A549 treated with AZD2906 at 1 μM for 4 hours (cell line): ENCODE results near the gene RAB21. TPM values are rescaled to one million over a fixed set of nuclear protein-coding genes. Genes with fewer than 3 reads are reported as not detected.

Experiments
- total RNA-seq: library from RNA; stranded (reverse); fragments of 200-300 nt; extraction: Qiagen RNA extraction; gene quantifications from 5 replicates; pipeline ENCODE4 v1.2.3, GENCODE V29; 2022

RAB21 gene, protein sequence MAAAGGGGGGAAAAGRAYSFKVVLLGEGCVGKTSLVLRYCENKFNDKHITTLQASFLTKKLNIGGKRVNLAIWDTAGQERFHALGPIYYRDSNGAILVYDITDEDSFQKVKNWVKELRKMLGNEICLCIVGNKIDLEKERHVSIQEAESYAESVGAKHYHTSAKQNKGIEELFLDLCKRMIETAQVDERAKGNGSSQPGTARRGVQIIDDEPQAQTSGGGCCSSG
- total RNA-seq, result 35.7 to 50.4 TPM (median 38.1 TPM) in 5 replicates

DNA sequence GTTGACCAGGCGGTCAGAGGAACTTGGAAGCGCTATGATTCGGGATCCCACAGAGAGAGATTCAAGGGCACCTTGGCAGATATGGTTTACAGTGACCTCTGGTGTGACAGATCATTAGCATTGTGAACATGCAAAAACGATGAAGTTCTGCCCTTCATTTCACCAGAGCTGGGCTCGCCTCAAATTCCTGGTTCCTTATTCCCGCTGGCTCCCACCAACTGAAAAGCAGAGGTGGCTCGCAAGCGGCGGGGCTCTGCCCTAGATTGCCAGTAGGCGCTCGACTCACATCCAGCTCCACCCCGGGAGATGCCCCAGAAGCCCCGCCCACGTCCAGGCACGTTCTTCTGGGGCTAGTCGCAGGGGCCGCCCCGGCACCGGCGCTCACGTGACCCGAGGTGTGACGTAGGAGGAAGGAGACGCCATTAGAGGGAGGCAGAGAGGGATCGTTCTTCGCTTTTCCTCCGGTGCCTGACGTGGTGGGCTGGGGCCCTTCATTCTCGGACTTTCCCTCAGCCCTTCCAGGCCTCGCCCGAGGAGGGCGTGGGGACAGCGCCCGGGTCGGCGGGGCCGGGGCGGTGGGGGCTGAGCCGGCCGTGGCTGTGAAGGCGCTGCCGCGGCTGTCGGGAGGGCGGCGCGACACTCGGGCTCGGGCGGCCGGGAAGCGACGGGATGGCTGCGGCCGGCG lies at the start of gene RAB21:
RAB21 (plus strand) TSS at position 403 of the 685 bp plus-strand sequence; CDS start at position 670, 267 bp downstream.

Other genes with a start within 250 kb of the RAB21 start
- 10.1 to 15.1 TPM (median 14.2 TPM) in 5 replicates for gene ZFC3H1, start 91.0 kb upstream of the RAB21 start, total RNA-seq
- gene THAP2, start 90.6 kb upstream of the RAB21 start, total RNA-seq, result 3.5 to 4.2 TPM (median 4.1 TPM) in 5 replicates
- 29.4 to 32.8 TPM (median 31.3 TPM) in 5 replicates for gene TMEM19, start 68.8 kb upstream of the RAB21 start, total RNA-seq
- gene TBC1D15, start 84.9 kb downstream of the RAB21 start, total RNA-seq, result 20.2 to 26.3 TPM (median 21.9 TPM) in 5 replicates
- gene TPH2, start 184.0 kb downstream of the RAB21 start, total RNA-seq, result not detected in 5 replicates